Measurements from ENCODE around the gene ADCY10.
"Not testable (repeated sequence)": the region's sequence is repeated elsewhere in the genome, so short reads cannot be mapped to it uniquely, and the experiment has no call there.

ADCY10 gene

DNA sequence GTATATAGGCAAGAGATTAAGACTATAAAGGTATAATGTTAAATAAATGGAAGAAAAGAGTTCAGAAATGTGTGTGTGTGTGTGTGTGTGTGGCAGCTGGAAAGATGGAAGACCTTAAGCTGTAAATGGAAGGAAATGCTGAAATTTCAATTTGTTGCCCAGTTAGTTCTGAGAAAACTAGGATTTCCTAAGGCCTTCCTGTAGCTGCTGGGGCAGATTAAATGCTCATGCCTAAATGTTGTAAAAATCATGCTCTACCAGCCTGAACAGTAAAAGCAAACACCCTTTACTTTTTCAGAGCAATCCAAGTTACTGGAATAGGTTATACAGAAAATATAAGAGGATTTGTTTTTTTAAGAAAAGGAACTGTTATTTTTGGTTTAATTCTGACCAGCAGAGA, 8.3 kb downstream of the ADCY10 start:
- Histone ChIP-seq H3K36me3 (ENCODE audit: insufficient read depth, low read length) (no peaks in the 10 kb centered on the region), H3K4me3 (no peak overlapping the region), H3K9ac (ENCODE audit: insufficient read length) (no peak overlapping the region), H3K27ac (no peak overlapping the region), H3K9me3 (ENCODE audit: low read depth, low read length) (no peaks in the 10 kb centered on the region; the same call in 1 of the 2 replicates)
- no peak for DNase-seq (ENCODE audit: low read depth, low spot score)
- TF ChIP-seq POLR2AphosphoS5 (IDR thresholded peaks at IDR 0.05; ENCODE audit: borderline replicate concordance, low read depth, low read length) (no peak), FOXP2 (optimal IDR thresholded peaks at IDR 0.05; ENCODE audit: control extremely low read depth, extremely low read length, insufficient read depth) (no peak), EZH2 (IDR thresholded peaks at IDR 0.05) (no peak)

DNA sequence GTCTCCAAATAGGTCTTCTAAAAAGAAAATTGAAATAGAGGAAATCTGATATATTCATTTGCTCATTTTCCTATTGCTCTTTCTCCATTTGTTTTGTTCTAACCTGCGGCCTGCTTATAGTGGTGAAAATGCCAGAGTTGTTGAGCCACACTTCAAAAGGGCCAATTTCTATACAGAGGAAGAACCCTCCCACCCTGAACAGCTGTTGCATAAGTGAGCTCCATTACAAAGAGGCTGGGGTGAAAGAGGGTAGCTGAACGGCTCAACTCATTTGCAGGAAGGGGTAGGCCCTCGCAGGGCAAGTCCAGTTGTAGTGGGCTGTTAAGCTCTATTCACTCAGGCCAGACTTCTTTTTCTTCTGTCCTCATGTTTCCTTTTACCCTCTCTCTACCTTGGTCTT, 8.8 kb downstream of the ADCY10 start:
- no peak overlapping the region for H3K27ac ChIP-seq
- H3K36me3 ChIP-seq (ENCODE audit: insufficient read depth, low read length) = no peaks in the 10 kb centered on the region
- no peak for DNase-seq (ENCODE audit: low read depth, low spot score)
- no peaks in the 10 kb centered on the region; the same call in 1 of the 2 replicates for H3K9me3 ChIP-seq (ENCODE audit: low read depth, low read length)
- TF ChIP-seq FOXP2 (optimal IDR thresholded peaks at IDR 0.05; ENCODE audit: control extremely low read depth, extremely low read length, insufficient read depth) = no peak
- no peak for TF ChIP-seq POLR2AphosphoS5 (IDR thresholded peaks at IDR 0.05; ENCODE audit: borderline replicate concordance, low read depth, low read length)
- no peak for TF ChIP-seq EZH2 (IDR thresholded peaks at IDR 0.05)
- no peak overlapping the region for H3K9ac ChIP-seq (ENCODE audit: insufficient read length)
- no peak overlapping the region for H3K4me3 ChIP-seq

- Histone ChIP-seq H3K4me3 (no peak overlapping the region), H3K9me3 (ENCODE audit: low read depth, low read length) (no peaks in the 10 kb centered on the region; the same call in 1 of the 2 replicates), H3K36me3 (ENCODE audit: insufficient read depth, low read length) (no peaks in the 10 kb centered on the region), H3K9ac (ENCODE audit: insufficient read length) (no peak overlapping the region), H3K27ac (no peak overlapping the region)
- no peak for TF ChIP-seq FOXP2 (optimal IDR thresholded peaks at IDR 0.05; ENCODE audit: control extremely low read depth, extremely low read length, insufficient read depth)
- TF ChIP-seq EZH2 (IDR thresholded peaks at IDR 0.05) = no peak
- TF ChIP-seq POLR2AphosphoS5 (IDR thresholded peaks at IDR 0.05; ENCODE audit: borderline replicate concordance, low read depth, low read length) = no peak
- no peak for DNase-seq (ENCODE audit: low read depth, low spot score)
Measured at GRCh38 chr1:167904652-167905130, 9.2 kb downstream of the ADCY10 start.

GRCh38 chr1:167900907-167901306, 13.0 kb downstream of the ADCY10 start:
- no peaks in the 10 kb centered on the region for H3K9me3 ChIP-seq (ENCODE audit: low read depth, low read length)
- DNase-seq (ENCODE audit: low read depth, low spot score) = no peak
- TF ChIP-seq POLR2AphosphoS5 (IDR thresholded peaks at IDR 0.05; ENCODE audit: borderline replicate concordance, low read depth, low read length) (no peak), FOXP2 (optimal IDR thresholded peaks at IDR 0.05; ENCODE audit: control extremely low read depth, extremely low read length, insufficient read depth) (no peak), EZH2 (IDR thresholded peaks at IDR 0.05) (no peak)

GRCh38 chr1:167899253-167899681, 14.7 kb downstream of the ADCY10 start:
- Histone ChIP-seq H3K36me3 (ENCODE audit: insufficient read depth, low read length) (no peaks in the 10 kb centered on the region), H3K9ac (ENCODE audit: insufficient read length) (no peak overlapping the region), H3K27ac (no peak overlapping the region), H3K9me3 (ENCODE audit: low read depth, low read length) (no peaks in the 10 kb centered on the region), H3K4me3 (no peak overlapping the region)
- TF ChIP-seq POLR2AphosphoS5 (IDR thresholded peaks at IDR 0.05; ENCODE audit: borderline replicate concordance, low read depth, low read length) (no peak), EZH2 (IDR thresholded peaks at IDR 0.05) (no peak), FOXP2 (optimal IDR thresholded peaks at IDR 0.05; ENCODE audit: control extremely low read depth, extremely low read length, insufficient read depth) (no peak)
- DNase-seq (ENCODE audit: low read depth, low spot score) = no peak

More at GRCh38 chr1:167900907-167901306, 13.0 kb downstream of the ADCY10 start:
- H3K27ac ChIP-seq = no peak overlapping the region
- H3K4me3 ChIP-seq = no peak overlapping the region
- H3K36me3 ChIP-seq (ENCODE audit: insufficient read depth, low read length) = no peaks in the 10 kb centered on the region
- no peak overlapping the region for H3K9ac ChIP-seq (ENCODE audit: insufficient read length)

GRCh38 chr1:167898578-167899222, 15.2 kb downstream of the ADCY10 start:
- Histone ChIP-seq H3K27ac (no peak overlapping the region), H3K36me3 (ENCODE audit: insufficient read depth, low read length) (no peaks in the 10 kb centered on the region)
- TF ChIP-seq POLR2AphosphoS5 (IDR thresholded peaks at IDR 0.05; ENCODE audit: borderline replicate concordance, low read depth, low read length) = no peak
- TF ChIP-seq EZH2 (IDR thresholded peaks at IDR 0.05) = no peak
- no peak for TF ChIP-seq FOXP2 (optimal IDR thresholded peaks at IDR 0.05; ENCODE audit: control extremely low read depth, extremely low read length, insufficient read depth)

GRCh38 chr1:167893798-167894197, 20.1 kb downstream of the ADCY10 start:
- Histone ChIP-seq H3K9me3 (ENCODE audit: low read depth, low read length) (no peaks in the 10 kb centered on the region), H3K9ac (ENCODE audit: insufficient read length) (no peak overlapping the region), H3K27ac (no peak overlapping the region), H3K36me3 (ENCODE audit: insufficient read depth, low read length) (no peaks in the 10 kb centered on the region), H3K4me3 (no peak overlapping the region)
- no peak for DNase-seq (ENCODE audit: low read depth, low spot score)
- TF ChIP-seq POLR2AphosphoS5 (IDR thresholded peaks at IDR 0.05; ENCODE audit: borderline replicate concordance, low read depth, low read length) (no peak), FOXP2 (optimal IDR thresholded peaks at IDR 0.05; ENCODE audit: control extremely low read depth, extremely low read length, insufficient read depth) (no peak), EZH2 (IDR thresholded peaks at IDR 0.05) (no peak)

More at GRCh38 chr1:167898578-167899222, 15.2 kb downstream of the ADCY10 start:
- Histone ChIP-seq H3K9ac (ENCODE audit: insufficient read length) (no peak overlapping the region), H3K9me3 (ENCODE audit: low read depth, low read length) (no peaks in the 10 kb centered on the region), H3K4me3 (no peak overlapping the region)
- no peak for DNase-seq (ENCODE audit: low read depth, low spot score)

DNA sequence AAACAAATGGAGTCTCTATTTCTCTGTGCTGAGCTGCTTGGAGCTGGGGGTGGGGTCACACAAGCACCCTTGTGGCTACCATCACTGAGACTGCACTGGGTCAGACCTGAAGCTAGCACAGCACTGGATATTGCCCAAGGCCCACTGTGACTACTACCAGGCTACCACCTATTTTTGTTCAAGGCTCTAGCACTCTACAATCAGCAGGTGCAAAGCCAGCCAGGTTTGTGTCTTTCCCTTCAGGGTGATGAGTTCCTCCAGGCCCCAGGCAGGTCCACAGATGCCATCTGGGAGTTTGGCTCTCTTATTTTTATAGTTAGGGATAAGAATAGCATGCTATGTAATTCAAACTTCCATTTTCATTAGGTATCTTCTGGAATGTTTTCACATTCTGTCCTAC, 23.5 kb downstream of the ADCY10 start:
- TF ChIP-seq FOXP2 (optimal IDR thresholded peaks at IDR 0.05; ENCODE audit: control extremely low read depth, extremely low read length, insufficient read depth) (no peak), POLR2AphosphoS5 (IDR thresholded peaks at IDR 0.05; ENCODE audit: borderline replicate concordance, low read depth, low read length) (no peak), EZH2 (IDR thresholded peaks at IDR 0.05) (no peak)
- no peak overlapping the region for H3K4me3 ChIP-seq
- no peaks in the 10 kb centered on the region for H3K9me3 ChIP-seq (ENCODE audit: low read depth, low read length)
- no peaks in the 10 kb centered on the region for H3K36me3 ChIP-seq (ENCODE audit: insufficient read depth, low read length)
- no peak overlapping the region for H3K9ac ChIP-seq (ENCODE audit: insufficient read length)
- DNase-seq (ENCODE audit: low read depth, low spot score) = no peak
- no peak overlapping the region for H3K27ac ChIP-seq

DNA sequence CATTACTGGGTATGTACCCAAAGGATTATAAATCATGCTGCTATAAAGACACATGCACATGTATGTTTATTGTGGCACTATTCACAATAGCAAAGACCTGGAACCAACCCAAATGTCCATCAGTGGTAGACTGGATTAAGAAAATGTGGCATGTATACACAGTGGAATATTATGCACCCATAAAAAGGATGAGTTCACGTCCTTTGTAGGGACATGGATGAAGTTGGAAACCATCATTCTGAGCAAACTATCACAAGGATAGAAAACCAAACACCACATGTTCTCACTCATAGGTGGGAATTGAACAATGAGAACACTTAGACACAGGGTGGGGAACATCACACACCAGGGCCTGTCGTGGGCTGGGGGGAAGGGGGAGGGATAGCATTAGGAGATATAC, 26.7 kb downstream of the ADCY10 start:
- H3K27ac ChIP-seq; H3K9ac ChIP-seq (ENCODE audit: insufficient read length); H3K9me3 ChIP-seq (ENCODE audit: low read depth, low read length); DNase-seq (ENCODE audit: low read depth, low spot score); H3K36me3 ChIP-seq (ENCODE audit: insufficient read depth, low read length); H3K4me3 ChIP-seq: not testable (repeated sequence)
